ENCODE data around the gene CST3.

- TF ChIP-seq CTCF (IDR thresholded peaks at IDR 0.05; ENCODE audit: borderline replicate concordance, extremely low read depth, low read length, poor library complexity, severe bottlenecking) (no peak), EZH2 (IDR thresholded peaks at IDR 0.05; ENCODE audit: borderline replicate concordance, low read depth, low read length, severe bottlenecking) (no peak)
These were observed 15.7 kb upstream of the CST3 start for GRCh38 chr20:23653400-23653938.

All from DND-41 (cell line).